Peyer's patch (tissue), 4 donors: ENCODE results near the gene MASP1. TPM values are rescaled to one million over a fixed set of nuclear protein-coding genes. Genes with fewer than 3 reads are reported as not detected.

Experiments used
- DNase-seq, 3 donors: peaks; one replicate each; pipeline ENCODE4 v3.0.0-alpha.2; 2017 to 2019
- H3K27ac ChIP-seq, 4 donors: fragments of 200-600 bp; sonication (generic); one replicate each; pipeline ENCODE4 v1.5.1; 2016 to 2019
- H3K27me3 ChIP-seq, 2 donors: fragments of 200-600 bp; sonication (generic); one replicate each; pipeline ENCODE4 v1.5.1; 2019
- H3K36me3 ChIP-seq, 3 donors: fragments of 200-600 bp; sonication (generic); one replicate each; pipeline ENCODE4 v1.5.1; 2016 to 2019
- H3K4me1 ChIP-seq, 4 donors: fragments of 200-600 bp; sonication (generic); one replicate each; pipeline ENCODE4 v1.5.1; 2016 to 2019
- H3K4me3 ChIP-seq, 4 donors: fragments of 200-600 bp; sonication (generic); 1 replicate in 3 of 4; 2 replicates in 1 of 4; pipeline ENCODE4 v1.5.1; 2016 to 2019; ENCODE audit warnings: mild to moderate bottlenecking in 1 of 4
- H3K9me3 ChIP-seq, 4 donors: fragments of 200-600 bp; sonication (generic); one replicate each; pipeline ENCODE4 v1.5.1; 2016 to 2019; ENCODE audit warnings: mild to moderate bottlenecking in 1 of 4
- POLR2A ChIP-seq, 2 donors: fragments of 450-650 bp; IDR thresholded peaks; one replicate each; pipeline ENCODE4 v1.5.1; 2017; ENCODE audit warnings: antibody characterized with exemption in 2 of 2, mild to moderate bottlenecking in 2 of 2, moderate library complexity in 2 of 2
- total RNA-seq, 4 donors: library from RNA; depleted of rRNA; stranded (reverse); fragments of >200 nt; gene quantifications; one replicate each; pipeline ENCODE4 v1.1.0, GENCODE V29; 2016
- TF ChIP-seq, protein P1 (sequence below), 6 experiments: fragments of 450-650 bp in 4 of 6; fragments of 200-600 bp in 2 of 6; sonication (generic) in 1 of 6; IDR thresholded peaks; one replicate each; pipeline ENCODE4 v1.5.1; 2017 to 2019; ENCODE audit warnings: antibody characterized with exemption in 6 of 6, mild to moderate bottlenecking in 3 of 6, moderate library complexity in 1 of 6

Gene MASP1
- total RNA-seq, 4 donors from 2014 or later = 0.70 to 4.2 (median 1.4) TPM

GRCh38 chr3:187257471-187257870 lies 34.1 kb downstream of the MASP1 start:
- Histone ChIP-seq H3K27ac (no peak overlapping the region), H3K4me1 (no peaks in the 10 kb centered on the region), H3K36me3 (no peaks in the 10 kb centered on the region), H3K9me3 (no peaks in the 10 kb centered on the region), H3K27me3 (no peaks in the 10 kb centered on the region), H3K4me3 (no peak overlapping the region)
- DNase-seq = no peak
- TF ChIP-seq, protein P1, sequence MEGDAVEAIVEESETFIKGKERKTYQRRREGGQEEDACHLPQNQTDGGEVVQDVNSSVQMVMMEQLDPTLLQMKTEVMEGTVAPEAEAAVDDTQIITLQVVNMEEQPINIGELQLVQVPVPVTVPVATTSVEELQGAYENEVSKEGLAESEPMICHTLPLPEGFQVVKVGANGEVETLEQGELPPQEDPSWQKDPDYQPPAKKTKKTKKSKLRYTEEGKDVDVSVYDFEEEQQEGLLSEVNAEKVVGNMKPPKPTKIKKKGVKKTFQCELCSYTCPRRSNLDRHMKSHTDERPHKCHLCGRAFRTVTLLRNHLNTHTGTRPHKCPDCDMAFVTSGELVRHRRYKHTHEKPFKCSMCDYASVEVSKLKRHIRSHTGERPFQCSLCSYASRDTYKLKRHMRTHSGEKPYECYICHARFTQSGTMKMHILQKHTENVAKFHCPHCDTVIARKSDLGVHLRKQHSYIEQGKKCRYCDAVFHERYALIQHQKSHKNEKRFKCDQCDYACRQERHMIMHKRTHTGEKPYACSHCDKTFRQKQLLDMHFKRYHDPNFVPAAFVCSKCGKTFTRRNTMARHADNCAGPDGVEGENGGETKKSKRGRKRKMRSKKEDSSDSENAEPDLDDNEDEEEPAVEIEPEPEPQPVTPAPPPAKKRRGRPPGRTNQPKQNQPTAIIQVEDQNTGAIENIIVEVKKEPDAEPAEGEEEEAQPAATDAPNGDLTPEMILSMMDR (IDR thresholded peaks at IDR 0.05) = no peak
- TF ChIP-seq POLR2A (IDR thresholded peaks at IDR 0.05) = no peak

GRCh38 chr3:187256051-187256616 lies 35.4 kb downstream of the MASP1 start:
- H3K36me3 ChIP-seq = no peaks in the 10 kb centered on the region
- H3K9me3 ChIP-seq = no peaks in the 10 kb centered on the region
- H3K4me3 ChIP-seq = no peak overlapping the region
- no peak overlapping the region for H3K27ac ChIP-seq
- no peaks in the 10 kb centered on the region for H3K4me1 ChIP-seq
- H3K27me3 ChIP-seq = no peaks in the 10 kb centered on the region
- DNase-seq = no peak
- TF ChIP-seq, protein P1 (IDR thresholded peaks at IDR 0.05) = no peak
- TF ChIP-seq POLR2A (IDR thresholded peaks at IDR 0.05) = no peak

GRCh38 chr3:187255314-187255713 lies 36.2 kb downstream of the MASP1 start:
- no peaks in the 10 kb centered on the region for H3K4me1 ChIP-seq
- DNase-seq = no peak
- no peaks in the 10 kb centered on the region for H3K9me3 ChIP-seq
- no peaks in the 10 kb centered on the region for H3K36me3 ChIP-seq
- TF ChIP-seq POLR2A (IDR thresholded peaks at IDR 0.05) = no peak
- TF ChIP-seq, protein P1 (IDR thresholded peaks at IDR 0.05) = no peak
- no peak overlapping the region for H3K4me3 ChIP-seq
- H3K27me3 ChIP-seq = no peaks in the 10 kb centered on the region
- no peak overlapping the region for H3K27ac ChIP-seq

DNA sequence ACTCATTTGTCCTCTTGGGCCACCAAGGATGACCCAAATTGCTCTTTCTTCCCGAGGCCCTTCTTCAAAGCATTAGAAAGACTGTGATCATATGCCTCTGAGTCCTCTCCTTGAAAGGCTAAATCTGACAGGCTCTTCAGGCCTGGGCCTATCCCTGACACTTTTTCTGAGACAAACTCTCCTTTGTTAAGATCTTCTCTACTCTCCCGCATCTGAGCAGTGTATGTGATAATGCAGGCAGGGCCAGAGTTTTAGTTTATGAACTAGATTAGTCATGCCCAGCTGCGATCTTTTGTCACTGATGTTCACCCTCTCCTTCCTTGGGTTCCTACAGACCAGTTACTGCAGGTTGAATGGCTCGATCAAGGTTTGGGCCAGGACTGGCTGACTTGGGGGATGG lies 39.2 kb downstream of the MASP1 start:
- Histone ChIP-seq H3K4me3 (no peak overlapping the region), H3K9me3 (no peaks in the 10 kb centered on the region), H3K36me3 (no peaks in the 10 kb centered on the region), H3K27ac (no peak overlapping the region), H3K27me3 (no peaks in the 10 kb centered on the region), H3K4me1 (no peaks in the 10 kb centered on the region)
- DNase-seq = no peak
- TF ChIP-seq POLR2A (IDR thresholded peaks at IDR 0.05) = no peak
- TF ChIP-seq, protein P1 (IDR thresholded peaks at IDR 0.05) = no peak

- Histone ChIP-seq H3K4me3 (no peak overlapping the region), H3K9me3 (no peaks in the 10 kb centered on the region), H3K27ac (no peak overlapping the region), H3K4me1 (no peaks in the 10 kb centered on the region), H3K36me3 (no peaks in the 10 kb centered on the region), H3K27me3 (no peaks in the 10 kb centered on the region)
- TF ChIP-seq, protein P1 (IDR thresholded peaks at IDR 0.05) = no peak
- TF ChIP-seq POLR2A (IDR thresholded peaks at IDR 0.05) = no peak
- no peak for DNase-seq
Observed at GRCh38 chr3:187251599-187251998, 39.9 kb downstream of the MASP1 start.

GRCh38 chr3:187247398-187247797 lies 44.1 kb downstream of the MASP1 start:
- no peaks in the 10 kb centered on the region for H3K9me3 ChIP-seq
- H3K36me3 ChIP-seq = no peaks in the 10 kb centered on the region
- no peak overlapping the region for H3K27ac ChIP-seq
- DNase-seq = no peak
- no peaks in the 10 kb centered on the region for H3K27me3 ChIP-seq
- H3K4me3 ChIP-seq = no peak overlapping the region
- no peak for TF ChIP-seq POLR2A (IDR thresholded peaks at IDR 0.05)
- TF ChIP-seq, protein P1 (IDR thresholded peaks at IDR 0.05) = no peak
- no peaks in the 10 kb centered on the region for H3K4me1 ChIP-seq
